ENCODE measurements around the gene MRPL58. TPM values are rescaled to one million over a fixed set of nuclear protein-coding genes. Genes with fewer than 3 reads are reported as not detected.
"Not testable (repeated sequence)": the region's sequence is repeated elsewhere in the genome, so short reads cannot be mapped to it uniquely, and the experiment has no call there.

Gene MRPL58
- 10 to 100 TPM; 32.4 to 52.3 (median 47.1) TPM for polyA plus RNA-seq

GRCh38 chr17:75012346-75013091 is at the start of gene MRPL58:
Gene MRPL58, plus strand, starts transcription at chr17:75012670. Its CDS starts 17 bp downstream, at chr17:75012687.
- no peaks in the 10 kb centered on the region for H3K9me3 Mint-ChIP-seq
- H3K27me3 Mint-ChIP-seq (ENCODE audit: low read depth in 3 of 3) = peaks cover 0 to 2% (median 2%) of the 10 kb centered on the region in 3 donors
- peaks cover 26 to 35% of the 10 kb centered on the region in 2 donors for H3K4me1 Mint-ChIP-seq
- peaks cover 4 to 12% (median 8%) of the 10 kb centered on the region in 3 donors for H3K36me3 Mint-ChIP-seq
- peak; percentile 85 to 86 (median 86) for DNase-seq
- H3K4me3 Mint-ChIP-seq = peak within 1 kb of the TSS; percentile 91 to 96 (median 93)
- H3K27ac Mint-ChIP-seq = peak within 1 kb of the TSS; percentile 89 to 95 (median 93)

DNA sequence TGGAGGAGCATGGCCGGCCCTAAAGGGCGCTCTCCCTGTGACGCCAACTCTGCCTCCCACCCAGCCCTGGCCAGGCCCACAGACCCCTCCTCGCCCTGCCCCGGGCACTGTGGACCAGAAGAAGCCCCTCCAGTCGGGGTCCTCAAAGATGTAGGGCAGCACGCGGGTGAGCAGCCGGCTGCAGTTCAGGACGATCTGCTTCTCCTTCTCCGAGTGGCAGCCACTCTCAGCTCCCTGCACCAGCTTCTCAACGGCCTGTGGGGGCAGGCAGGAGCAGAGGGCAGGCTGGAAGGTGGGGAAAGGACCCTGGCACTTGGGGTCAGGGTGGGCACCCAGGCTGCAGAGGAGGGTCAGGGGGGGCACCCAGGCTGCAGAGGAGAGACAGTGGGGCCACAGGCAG is 48.8 kb upstream of the MRPL58 start:
- peaks cover 0 to 3% (median 1%) of the 10 kb centered on the region in 3 donors for H3K27me3 Mint-ChIP-seq (ENCODE audit: low read depth in 3 of 3)
- no peaks in the 10 kb centered on the region for H3K9me3 Mint-ChIP-seq
- no peak for DNase-seq
- H3K4me1 Mint-ChIP-seq = peaks cover 3 to 5% of the 10 kb centered on the region in 2 donors
- H3K4me3 Mint-ChIP-seq = no peak overlapping the region
- no peaks in the 10 kb centered on the region for H3K36me3 Mint-ChIP-seq
- H3K27ac Mint-ChIP-seq = no peak overlapping the region

- Mint-ChIP-seq H3K4me1 (peaks cover 3 to 5% of the 10 kb centered on the region in 2 donors), H3K4me3 (no peak overlapping the region), H3K27ac (no peak overlapping the region), H3K27me3 (ENCODE audit: low read depth in 3 of 3) (peaks cover 0 to 5% (median 1%) of the 10 kb centered on the region in 3 donors), H3K36me3 (no peaks in the 10 kb centered on the region), H3K9me3 (no peaks in the 10 kb centered on the region)
- DNase-seq = no peak
These were observed 48.2 kb upstream of the MRPL58 start for GRCh38 chr17:74964246-74964761.

DNA sequence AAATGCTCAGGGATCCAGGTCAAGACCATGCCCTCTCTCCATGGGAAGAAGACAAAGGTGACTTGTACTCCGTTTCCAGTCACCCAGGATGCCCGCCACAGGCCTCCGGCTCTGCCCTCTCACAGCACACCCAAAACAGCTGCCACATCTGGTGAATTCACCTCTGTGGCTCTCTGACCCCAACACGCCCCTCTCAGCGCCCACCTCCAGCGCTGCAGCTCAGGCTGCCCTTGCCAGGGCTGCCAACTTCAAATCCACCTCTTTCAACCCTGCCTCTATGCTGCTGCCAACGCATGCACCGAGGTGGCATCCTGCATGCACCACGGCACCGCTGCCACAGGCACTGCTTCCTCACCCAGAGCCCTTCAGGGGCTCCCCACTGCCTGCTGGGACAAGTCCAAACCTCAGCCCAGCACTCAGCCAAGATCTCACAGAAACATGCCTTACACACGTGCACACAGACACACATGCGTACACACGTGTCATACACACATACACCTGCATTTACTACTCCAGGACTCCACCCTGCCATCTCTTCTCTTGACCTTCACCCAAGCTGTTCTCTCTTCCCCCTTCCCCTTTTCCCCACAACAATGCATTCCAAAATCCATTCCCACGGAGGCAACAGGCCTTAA is 47.4 kb upstream of the MRPL58 start:
- peaks cover 0 to 6% (median 1%) of the 10 kb centered on the region in 3 donors for H3K27me3 Mint-ChIP-seq (ENCODE audit: low read depth in 3 of 3)
- H3K27ac Mint-ChIP-seq = no peak overlapping the region
- peaks cover 3 to 5% of the 10 kb centered on the region in 2 donors for H3K4me1 Mint-ChIP-seq

GRCh38 chr17:74968361-74968780 is 44.1 kb upstream of the MRPL58 start:
- peaks cover 4 to 8% (median 8%) of the 10 kb centered on the region in 3 donors for H3K27me3 Mint-ChIP-seq (ENCODE audit: low read depth in 3 of 3)
- H3K27ac Mint-ChIP-seq = no peak overlapping the region
- peaks cover 4 to 6% of the 10 kb centered on the region in 2 donors for H3K4me1 Mint-ChIP-seq
- no peaks in the 10 kb centered on the region for H3K36me3 Mint-ChIP-seq
- no peaks in the 10 kb centered on the region for H3K9me3 Mint-ChIP-seq
- no peak overlapping the region for H3K4me3 Mint-ChIP-seq
- no peak for DNase-seq

More for the DNA sequence above, 47.4 kb upstream of the MRPL58 start:
- Mint-ChIP-seq H3K36me3 (no peaks in the 10 kb centered on the region), H3K4me3 (no peak overlapping the region), H3K9me3 (no peaks in the 10 kb centered on the region)
- DNase-seq = no peak

DNA sequence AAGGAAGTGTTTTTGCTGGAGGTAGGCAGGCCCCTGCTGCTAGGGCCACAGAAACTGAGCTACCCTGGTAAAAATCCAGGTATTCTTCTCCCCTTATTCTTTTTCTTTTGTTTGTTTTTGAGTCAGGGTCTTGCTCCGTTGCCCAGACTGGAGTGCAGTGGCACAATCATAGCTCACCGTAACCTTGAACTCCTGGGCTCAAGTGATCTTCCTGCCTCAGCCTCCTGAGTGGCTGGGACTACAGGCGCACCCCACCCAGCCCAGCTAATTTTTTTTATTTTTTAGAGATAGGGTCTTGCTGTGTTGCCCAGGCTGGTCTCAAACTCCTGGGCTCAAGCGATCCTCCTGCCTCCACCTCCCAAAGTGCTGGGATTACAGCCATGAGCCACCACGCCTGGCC is 43.0 kb upstream of the MRPL58 start:
- H3K36me3 Mint-ChIP-seq, H3K27ac Mint-ChIP-seq, DNase-seq, H3K4me1 Mint-ChIP-seq, H3K4me3 Mint-ChIP-seq, H3K9me3 Mint-ChIP-seq: not testable (repeated sequence)
- peaks cover 8 to 14% (median 9%) of the 10 kb centered on the region in 3 donors for H3K27me3 Mint-ChIP-seq (ENCODE audit: low read depth in 3 of 3)

GRCh38 chr17:74970395-74970794 is 42.1 kb upstream of the MRPL58 start:
- Mint-ChIP-seq H3K9me3 (no peaks in the 10 kb centered on the region), H3K27me3 (ENCODE audit: low read depth in 3 of 3) (peaks cover 8 to 17% (median 12%) of the 10 kb centered on the region in 3 donors), H3K36me3 (no peaks in the 10 kb centered on the region), H3K4me1 (peaks cover 4 to 6% of the 10 kb centered on the region in 2 donors), H3K27ac (no peak overlapping the region), H3K4me3 (peak overlapping the region in 3 of 5 donors; percentile 26 to 63 (median 35))
- DNase-seq = no peak

DNA sequence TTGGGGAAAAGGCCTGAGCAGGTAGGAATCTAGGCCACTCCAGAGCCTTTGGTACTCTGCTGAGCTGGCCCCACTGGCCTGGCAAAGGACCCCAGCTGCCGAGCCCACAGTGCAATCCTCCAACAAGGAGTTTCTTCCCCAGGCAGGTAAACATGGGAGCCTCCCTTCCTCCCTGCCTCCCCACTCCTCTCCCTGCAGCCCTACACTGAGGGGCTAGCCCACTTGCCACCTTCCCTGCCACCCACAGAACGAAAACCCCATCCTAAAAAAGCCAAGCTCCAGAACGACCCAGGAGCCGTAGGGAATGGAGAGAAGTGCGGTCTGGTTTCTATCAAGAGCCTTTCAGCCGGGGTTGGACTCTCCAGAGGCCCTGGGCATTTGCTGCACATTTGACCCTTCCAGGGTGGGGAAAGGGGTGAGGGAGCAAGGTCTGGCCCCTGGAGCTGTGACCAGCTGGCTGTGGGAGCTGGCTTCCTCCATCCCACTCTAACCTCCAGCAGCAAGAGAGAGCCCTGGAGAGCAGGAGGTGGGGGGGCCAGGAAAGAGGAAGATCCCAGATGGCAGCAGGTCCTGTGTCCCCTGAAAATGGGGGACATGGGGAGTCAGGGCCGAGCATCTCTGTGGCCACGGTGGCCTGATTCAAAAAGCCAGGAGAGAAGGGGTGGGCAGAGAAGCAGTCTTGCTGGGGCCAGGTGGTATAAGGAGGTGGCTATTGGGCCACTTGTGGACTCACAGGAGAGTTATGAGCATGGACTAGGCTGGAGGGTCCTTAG is 41.2 kb upstream of the MRPL58 start:
- Mint-ChIP-seq H3K9me3 (no peaks in the 10 kb centered on the region), H3K4me1 (peaks cover 4 to 6% of the 10 kb centered on the region in 2 donors), H3K4me3 (peak overlapping the region; percentile 44 to 65 (median 59)), H3K36me3 (no peaks in the 10 kb centered on the region), H3K27ac (no peak overlapping the region), H3K27me3 (ENCODE audit: low read depth in 3 of 3) (peaks cover 8 to 21% (median 12%) of the 10 kb centered on the region in 3 donors)
- no peak for DNase-seq

GRCh38 chr17:74971842-74972106 is 40.7 kb upstream of the MRPL58 start:
- no peak for DNase-seq
- Mint-ChIP-seq H3K4me1 (peaks cover 4 to 6% of the 10 kb centered on the region in 2 donors), H3K4me3 (peak overlapping the region; percentile 44 to 65 (median 59)), H3K9me3 (no peaks in the 10 kb centered on the region), H3K36me3 (no peaks in the 10 kb centered on the region), H3K27ac (no peak overlapping the region), H3K27me3 (ENCODE audit: low read depth in 3 of 3) (peaks cover 6 to 23% (median 12%) of the 10 kb centered on the region in 3 donors)

- Mint-ChIP-seq H3K36me3 (no peaks in the 10 kb centered on the region), H3K4me1 (peaks cover 4 to 6% of the 10 kb centered on the region in 2 donors), H3K4me3 (peak within 1 kb of the TSS; percentile 83 to 95 (median 88)), H3K9me3 (no peaks in the 10 kb centered on the region), H3K27me3 (ENCODE audit: low read depth in 3 of 3) (peaks cover 6 to 24% (median 12%) of the 10 kb centered on the region in 3 donors), H3K27ac (peak within 1 kb of the TSS in 3 of 6 donors; percentile 3 to 76 (median 62))
- DNase-seq = peak; percentile 48 to 61 (median 57)
These were observed 40.1 kb upstream of the MRPL58 start, which contains the start of gene HID1 for GRCh38 chr17:74972107-74972972. Gene HID1, minus strand, starts transcription at chr17:74972759. Its CDS starts 103 bp downstream, at chr17:74972656.

GRCh38 chr17:74972973-74973328 is 39.5 kb upstream of the MRPL58 start:
- Mint-ChIP-seq H3K27me3 (ENCODE audit: low read depth in 3 of 3) (peaks cover 6 to 24% (median 12%) of the 10 kb centered on the region in 3 donors), H3K27ac (peak overlapping the region in 3 of 6 donors; percentile 3 to 76 (median 62)), H3K4me3 (peak overlapping the region; percentile 83 to 95 (median 88)), H3K36me3 (no peaks in the 10 kb centered on the region), H3K9me3 (no peaks in the 10 kb centered on the region), H3K4me1 (peaks cover 4 to 6% of the 10 kb centered on the region in 2 donors)
- no peak for DNase-seq

DNA sequence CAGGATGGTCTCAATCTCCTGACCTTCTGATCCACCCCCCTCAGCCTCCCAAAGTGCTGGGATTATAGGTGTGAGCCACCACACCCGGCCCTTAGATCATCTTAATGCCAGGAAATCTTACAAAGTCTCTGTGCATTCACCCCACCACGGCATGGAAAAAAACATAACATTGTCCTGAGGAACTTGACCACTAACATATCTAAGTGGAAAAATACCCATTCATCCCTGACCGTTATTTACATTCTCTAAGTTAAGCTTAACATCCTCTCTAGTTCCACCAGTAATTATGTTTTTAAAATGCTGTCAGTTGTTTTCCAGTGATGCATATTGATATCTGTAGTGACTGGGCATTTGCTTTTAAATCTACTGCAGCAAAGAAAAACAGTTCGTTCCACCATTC is 36.5 kb upstream of the MRPL58 start:
- Mint-ChIP-seq H3K27ac (no peak overlapping the region), H3K4me1 (peaks cover 8 to 11% of the 10 kb centered on the region in 2 donors), H3K9me3 (no peaks in the 10 kb centered on the region), H3K36me3 (no peaks in the 10 kb centered on the region), H3K4me3 (no peak overlapping the region), H3K27me3 (ENCODE audit: low read depth in 3 of 3) (peaks cover 7 to 24% (median 13%) of the 10 kb centered on the region in 3 donors)
- DNase-seq = no peak

- H3K27me3 Mint-ChIP-seq (ENCODE audit: low read depth in 3 of 3) = peaks cover 15 to 31% (median 27%) of the 10 kb centered on the region in 3 donors
- H3K27ac Mint-ChIP-seq = no peak overlapping the region
- H3K36me3 Mint-ChIP-seq = no peaks in the 10 kb centered on the region
- H3K4me3 Mint-ChIP-seq = no peak overlapping the region
- DNase-seq = no peak
- peaks cover 0 to 2% (median 0%) of the 10 kb centered on the region in 6 donors for H3K9me3 Mint-ChIP-seq
- peaks cover 18 to 23% of the 10 kb centered on the region in 2 donors for H3K4me1 Mint-ChIP-seq
These were observed 34.7 kb upstream of the MRPL58 start for GRCh38 chr17:74977802-74978201.
